ENCODE measurements around the gene SLC9A9. TPM values are rescaled to one million over a fixed set of nuclear protein-coding genes. Genes with fewer than 3 reads are reported as not detected.

Gene SLC9A9
- polyA plus RNA-seq, 1 donor from 2014 or later: 0.54 TPM

DNA sequence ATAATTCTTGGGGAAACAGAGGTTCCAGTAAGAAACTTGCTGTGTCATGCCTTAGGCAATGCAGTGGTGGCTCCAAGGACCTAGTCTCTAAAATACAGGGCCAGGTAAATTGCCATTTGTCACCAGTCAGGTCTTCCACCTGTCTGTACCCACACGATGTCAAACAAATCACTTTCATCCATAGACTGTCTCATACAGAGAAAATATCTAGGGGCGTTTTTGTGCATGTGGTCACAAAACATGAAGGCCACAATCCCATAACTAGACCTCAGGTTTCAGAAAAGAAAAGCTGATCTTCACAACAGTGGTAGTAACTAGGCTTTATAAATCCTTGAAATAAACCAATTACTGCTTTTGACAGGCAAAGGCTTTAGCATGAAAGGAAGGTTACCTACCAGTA, 92.3 kb downstream of the SLC9A9 start:
- TF ChIP-seq, protein P1, sequence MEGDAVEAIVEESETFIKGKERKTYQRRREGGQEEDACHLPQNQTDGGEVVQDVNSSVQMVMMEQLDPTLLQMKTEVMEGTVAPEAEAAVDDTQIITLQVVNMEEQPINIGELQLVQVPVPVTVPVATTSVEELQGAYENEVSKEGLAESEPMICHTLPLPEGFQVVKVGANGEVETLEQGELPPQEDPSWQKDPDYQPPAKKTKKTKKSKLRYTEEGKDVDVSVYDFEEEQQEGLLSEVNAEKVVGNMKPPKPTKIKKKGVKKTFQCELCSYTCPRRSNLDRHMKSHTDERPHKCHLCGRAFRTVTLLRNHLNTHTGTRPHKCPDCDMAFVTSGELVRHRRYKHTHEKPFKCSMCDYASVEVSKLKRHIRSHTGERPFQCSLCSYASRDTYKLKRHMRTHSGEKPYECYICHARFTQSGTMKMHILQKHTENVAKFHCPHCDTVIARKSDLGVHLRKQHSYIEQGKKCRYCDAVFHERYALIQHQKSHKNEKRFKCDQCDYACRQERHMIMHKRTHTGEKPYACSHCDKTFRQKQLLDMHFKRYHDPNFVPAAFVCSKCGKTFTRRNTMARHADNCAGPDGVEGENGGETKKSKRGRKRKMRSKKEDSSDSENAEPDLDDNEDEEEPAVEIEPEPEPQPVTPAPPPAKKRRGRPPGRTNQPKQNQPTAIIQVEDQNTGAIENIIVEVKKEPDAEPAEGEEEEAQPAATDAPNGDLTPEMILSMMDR (IDR thresholded peaks at IDR 0.05; ENCODE audit: poor library complexity, severe bottlenecking): no peak
- TF ChIP-seq, protein P2, sequence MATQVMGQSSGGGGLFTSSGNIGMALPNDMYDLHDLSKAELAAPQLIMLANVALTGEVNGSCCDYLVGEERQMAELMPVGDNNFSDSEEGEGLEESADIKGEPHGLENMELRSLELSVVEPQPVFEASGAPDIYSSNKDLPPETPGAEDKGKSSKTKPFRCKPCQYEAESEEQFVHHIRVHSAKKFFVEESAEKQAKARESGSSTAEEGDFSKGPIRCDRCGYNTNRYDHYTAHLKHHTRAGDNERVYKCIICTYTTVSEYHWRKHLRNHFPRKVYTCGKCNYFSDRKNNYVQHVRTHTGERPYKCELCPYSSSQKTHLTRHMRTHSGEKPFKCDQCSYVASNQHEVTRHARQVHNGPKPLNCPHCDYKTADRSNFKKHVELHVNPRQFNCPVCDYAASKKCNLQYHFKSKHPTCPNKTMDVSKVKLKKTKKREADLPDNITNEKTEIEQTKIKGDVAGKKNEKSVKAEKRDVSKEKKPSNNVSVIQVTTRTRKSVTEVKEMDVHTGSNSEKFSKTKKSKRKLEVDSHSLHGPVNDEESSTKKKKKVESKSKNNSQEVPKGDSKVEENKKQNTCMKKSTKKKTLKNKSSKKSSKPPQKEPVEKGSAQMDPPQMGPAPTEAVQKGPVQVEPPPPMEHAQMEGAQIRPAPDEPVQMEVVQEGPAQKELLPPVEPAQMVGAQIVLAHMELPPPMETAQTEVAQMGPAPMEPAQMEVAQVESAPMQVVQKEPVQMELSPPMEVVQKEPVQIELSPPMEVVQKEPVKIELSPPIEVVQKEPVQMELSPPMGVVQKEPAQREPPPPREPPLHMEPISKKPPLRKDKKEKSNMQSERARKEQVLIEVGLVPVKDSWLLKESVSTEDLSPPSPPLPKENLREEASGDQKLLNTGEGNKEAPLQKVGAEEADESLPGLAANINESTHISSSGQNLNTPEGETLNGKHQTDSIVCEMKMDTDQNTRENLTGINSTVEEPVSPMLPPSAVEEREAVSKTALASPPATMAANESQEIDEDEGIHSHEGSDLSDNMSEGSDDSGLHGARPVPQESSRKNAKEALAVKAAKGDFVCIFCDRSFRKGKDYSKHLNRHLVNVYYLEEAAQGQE (IDR thresholded peaks at IDR 0.05; ENCODE audit: borderline replicate concordance): no peak
- no peak for TF ChIP-seq EP300 (conservative IDR thresholded peaks at IDR 0.05; ENCODE audit: poor library complexity, severe bottlenecking)
- no peak for TF ChIP-seq EZH2 (IDR thresholded peaks at IDR 0.05; ENCODE audit: borderline replicate concordance, insufficient read depth, low read length, poor library complexity, severe bottlenecking)
- no peak for TF ChIP-seq POLR2AphosphoS5 (IDR thresholded peaks at IDR 0.05)
- TF ChIP-seq SMC3 (conservative IDR thresholded peaks at IDR 0.05; ENCODE audit: poor library complexity): no peak
- TF ChIP-seq TAF1 (IDR thresholded peaks at IDR 0.05; ENCODE audit: low read depth): no peak
- no peak for TF ChIP-seq MXI1 (conservative IDR thresholded peaks at IDR 0.05; ENCODE audit: poor library complexity, severe bottlenecking)
- TF ChIP-seq RAD21 (conservative IDR thresholded peaks at IDR 0.05): no peak
- H3K4me3 ChIP-seq (ENCODE audit: low read length): no peak overlapping the region
- H3K27ac ChIP-seq (ENCODE audit: low read length): no peak overlapping the region
- no peak overlapping the region for H2AFZ ChIP-seq (ENCODE audit: low read depth, low read length)
- no peak overlapping the region for H3K9ac ChIP-seq (ENCODE audit: low read length)
- H3K27me3 ChIP-seq (ENCODE audit: insufficient read depth, low read depth, low read length): no peaks in the 10 kb centered on the region
- H3K36me3 ChIP-seq (ENCODE audit: insufficient read depth, low read length): no peaks in the 10 kb centered on the region
- H3F3A ChIP-seq (ENCODE audit: insufficient read depth, low read length, poor library complexity, severe bottlenecking): no peaks in the 10 kb centered on the region
- no peaks in the 10 kb centered on the region for H3K79me2 ChIP-seq (replicated peaks; ENCODE audit: insufficient read depth, low read length)
- no peaks in the 10 kb centered on the region for H3K9me3 ChIP-seq (ENCODE audit: low read length)
- no peaks in the 10 kb centered on the region for H4K20me1 ChIP-seq (ENCODE audit: insufficient read depth)
- H3K9me2 ChIP-seq (ENCODE audit: insufficient read depth, low read length): no peaks in the 10 kb centered on the region
- no peak overlapping the region for H3K4me2 ChIP-seq (ENCODE audit: low read length)

DNA sequence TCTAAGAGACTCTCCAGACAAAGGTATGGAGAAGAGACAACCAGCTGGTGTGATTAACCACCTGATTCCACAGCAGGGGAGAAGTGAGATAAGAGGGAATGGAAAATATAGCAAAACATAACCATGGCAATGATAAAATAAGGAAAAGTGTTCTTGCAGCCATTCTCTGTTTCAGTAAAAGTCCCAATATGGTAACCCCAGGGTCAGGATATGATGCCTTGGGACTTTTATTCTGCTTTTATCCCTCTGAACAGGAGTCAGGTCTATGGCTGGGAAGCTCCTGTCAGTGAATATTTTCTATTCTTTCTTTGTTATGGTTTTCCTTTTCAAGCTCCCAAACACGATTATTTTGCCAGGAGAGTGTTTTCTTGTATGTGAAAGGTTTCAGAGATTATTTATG, 94.2 kb downstream of the SLC9A9 start:
- no peak overlapping the region for H3K9ac ChIP-seq (ENCODE audit: low read length)

More for the DNA sequence above, 94.2 kb downstream of the SLC9A9 start:
- Histone ChIP-seq H4K20me1 (ENCODE audit: insufficient read depth) (no peaks in the 10 kb centered on the region), H3K4me3 (ENCODE audit: low read length) (no peak overlapping the region), H3K27me3 (ENCODE audit: insufficient read depth, low read depth, low read length) (no peaks in the 10 kb centered on the region), H3F3A (ENCODE audit: insufficient read depth, low read length, poor library complexity, severe bottlenecking) (no peaks in the 10 kb centered on the region), H3K79me2 (replicated peaks; ENCODE audit: insufficient read depth, low read length) (no peaks in the 10 kb centered on the region), H3K9me3 (ENCODE audit: low read length) (no peaks in the 10 kb centered on the region), H3K36me3 (ENCODE audit: insufficient read depth, low read length) (no peaks in the 10 kb centered on the region), H3K4me2 (ENCODE audit: low read length) (no peak overlapping the region), H3K9me2 (ENCODE audit: insufficient read depth, low read length) (no peaks in the 10 kb centered on the region), H2AFZ (ENCODE audit: low read depth, low read length) (no peak overlapping the region), H3K27ac (ENCODE audit: low read length) (no peak overlapping the region)
- no peak for TF ChIP-seq EP300 (conservative IDR thresholded peaks at IDR 0.05; ENCODE audit: poor library complexity, severe bottlenecking)
- no peak for TF ChIP-seq MXI1 (conservative IDR thresholded peaks at IDR 0.05; ENCODE audit: poor library complexity, severe bottlenecking)
- no peak for TF ChIP-seq TAF1 (IDR thresholded peaks at IDR 0.05; ENCODE audit: low read depth)
- TF ChIP-seq, protein P2 (IDR thresholded peaks at IDR 0.05; ENCODE audit: borderline replicate concordance): no peak
- TF ChIP-seq, protein P1 (IDR thresholded peaks at IDR 0.05; ENCODE audit: poor library complexity, severe bottlenecking): no peak
